ENCODE measurements around the gene PCMT1. TPM values are rescaled to one million over a fixed set of nuclear protein-coding genes. Genes with fewer than 3 reads are reported as not detected.

Gene PCMT1
- total RNA-seq, 1 donor from 2014 or later: 147 TPM

- no peak for TF ChIP-seq CTCF (IDR thresholded peaks at IDR 0.05; ENCODE audit: partially characterized antibody, unreplicated experiment)
- H3K4me3 Mint-ChIP-seq (ENCODE audit: unreplicated experiment): no peak overlapping the region
- peaks cover 3% of the 10 kb centered on the region for H3K9me3 Mint-ChIP-seq (ENCODE audit: unreplicated experiment)
- peaks cover 5% of the 10 kb centered on the region for H3K36me3 Mint-ChIP-seq (ENCODE audit: unreplicated experiment)
- no peak overlapping the region for H3K27ac Mint-ChIP-seq (ENCODE audit: unreplicated experiment)
- no peak for DNase-seq
- H3K27me3 Mint-ChIP-seq (ENCODE audit: unreplicated experiment): peaks cover 4% of the 10 kb centered on the region
- H3K4me1 Mint-ChIP-seq (ENCODE audit: low read depth, unreplicated experiment): peaks cover 2% of the 10 kb centered on the region
Observed at GRCh38 chr6:149783551-149783950, 34.0 kb downstream of the PCMT1 start.

GRCh38 chr6:149806127-149806526 is 56.6 kb downstream of the PCMT1 start:
- Mint-ChIP-seq H3K36me3 (ENCODE audit: unreplicated experiment) (no peaks in the 10 kb centered on the region), H3K27me3 (ENCODE audit: unreplicated experiment) (peaks cover 2% of the 10 kb centered on the region), H3K4me3 (ENCODE audit: unreplicated experiment) (no peak overlapping the region), H3K27ac (ENCODE audit: unreplicated experiment) (no peak overlapping the region), H3K9me3 (ENCODE audit: unreplicated experiment) (no peaks in the 10 kb centered on the region), H3K4me1 (ENCODE audit: low read depth, unreplicated experiment) (no peaks in the 10 kb centered on the region)
- no peak for DNase-seq
- TF ChIP-seq CTCF (IDR thresholded peaks at IDR 0.05; ENCODE audit: partially characterized antibody, unreplicated experiment): no peak

- no peak overlapping the region for H3K27ac Mint-ChIP-seq (ENCODE audit: unreplicated experiment)
- no peak for TF ChIP-seq CTCF (IDR thresholded peaks at IDR 0.05; ENCODE audit: partially characterized antibody, unreplicated experiment)
- H3K4me3 Mint-ChIP-seq (ENCODE audit: unreplicated experiment): no peak overlapping the region
- no peaks in the 10 kb centered on the region for H3K9me3 Mint-ChIP-seq (ENCODE audit: unreplicated experiment)
- peaks cover 3% of the 10 kb centered on the region for H3K36me3 Mint-ChIP-seq (ENCODE audit: unreplicated experiment)
- no peaks in the 10 kb centered on the region for H3K27me3 Mint-ChIP-seq (ENCODE audit: unreplicated experiment)
- no peak for DNase-seq
- no peaks in the 10 kb centered on the region for H3K4me1 Mint-ChIP-seq (ENCODE audit: low read depth, unreplicated experiment)
Observed at GRCh38 chr6:149809798-149810197, 60.3 kb downstream of the PCMT1 start.

GRCh38 chr6:149813351-149813750 is 63.8 kb downstream of the PCMT1 start:
- Mint-ChIP-seq H3K4me1 (ENCODE audit: low read depth, unreplicated experiment) (no peaks in the 10 kb centered on the region), H3K4me3 (ENCODE audit: unreplicated experiment) (no peak overlapping the region), H3K36me3 (ENCODE audit: unreplicated experiment) (peaks cover 3% of the 10 kb centered on the region), H3K9me3 (ENCODE audit: unreplicated experiment) (no peaks in the 10 kb centered on the region), H3K27me3 (ENCODE audit: unreplicated experiment) (no peaks in the 10 kb centered on the region), H3K27ac (ENCODE audit: unreplicated experiment) (no peak overlapping the region)
- DNase-seq: no peak
- TF ChIP-seq CTCF (IDR thresholded peaks at IDR 0.05; ENCODE audit: partially characterized antibody, unreplicated experiment): no peak

GRCh38 chr6:149815788-149816187 is 66.2 kb downstream of the PCMT1 start:
- no peaks in the 10 kb centered on the region for H3K9me3 Mint-ChIP-seq (ENCODE audit: unreplicated experiment)
- no peaks in the 10 kb centered on the region for H3K27me3 Mint-ChIP-seq (ENCODE audit: unreplicated experiment)
- H3K36me3 Mint-ChIP-seq (ENCODE audit: unreplicated experiment): peaks cover 3% of the 10 kb centered on the region
- H3K4me1 Mint-ChIP-seq (ENCODE audit: low read depth, unreplicated experiment): no peaks in the 10 kb centered on the region
- H3K27ac Mint-ChIP-seq (ENCODE audit: unreplicated experiment): no peak overlapping the region
- H3K4me3 Mint-ChIP-seq (ENCODE audit: unreplicated experiment): no peak overlapping the region
- DNase-seq: no peak
- no peak for TF ChIP-seq CTCF (IDR thresholded peaks at IDR 0.05; ENCODE audit: partially characterized antibody, unreplicated experiment)
